NT2/D1 (cell line): ENCODE results near the gene RAD1.
"Not testable (repeated sequence)": the region's sequence is repeated elsewhere in the genome, so short reads cannot be mapped to it uniquely, and the experiment has no call there.

ENCODE experiments used
- DNase-seq: peaks from one replicate; pipeline ENCODE4 v3.0.0-alpha.2; 2011; ENCODE audit warnings: low read depth, low spot score
- H3K27me3 ChIP-seq: 2 replicates; pipeline ENCODE4 v1.6.0; 2011; ENCODE audit warnings: mild to moderate bottlenecking; ENCODE audit not compliant: insufficient read length, insufficient read depth
- H3K36me3 ChIP-seq: 2 replicates; pipeline ENCODE4 v1.6.1; 2011; ENCODE audit warnings: mild to moderate bottlenecking, low read length, mixed read lengths; ENCODE audit not compliant: insufficient read depth, insufficient read length
- H3K4me1 ChIP-seq: 2 replicates; pipeline ENCODE4 v1.5.1; 2011; ENCODE audit not compliant: insufficient read depth, insufficient read length
- H3K4me3 ChIP-seq: 2 replicates; pipeline ENCODE4 v1.5.1; 2011; ENCODE audit warnings: low read depth; ENCODE audit not compliant: insufficient read length
- H3K9ac ChIP-seq: 2 replicates; pipeline ENCODE4 v1.6.0; 2011; ENCODE audit warnings: low read depth; ENCODE audit not compliant: insufficient read length
- H3K9me3 ChIP-seq: 2 replicates; pipeline ENCODE4 v1.5.1; 2011; ENCODE audit warnings: mild to moderate bottlenecking, low read length; ENCODE audit not compliant: insufficient read depth
- SUZ12 ChIP-seq: IDR thresholded peaks from 2 replicates; pipeline ENCODE4 v1.6.1; 2011; ENCODE audit not compliant: insufficient read length, insufficient read depth; ENCODE audit errors: extremely low read depth
- YY1 ChIP-seq: IDR thresholded peaks from 2 replicates; pipeline ENCODE4 v1.6.1; 2011; ENCODE audit not compliant: insufficient read length, insufficient read depth
- ZNF274 ChIP-seq: IDR thresholded peaks from 2 replicates; pipeline ENCODE4 v1.6.1; 2011; ENCODE audit warnings: mild to moderate bottlenecking, low read depth, low read length

RAD1 gene

GRCh38 chr5:34927785-34928184 is 12.5 kb upstream of the RAD1 start:
- Histone ChIP-seq H3K4me3 (no peak overlapping the region), H3K9me3 (no peaks in the 10 kb centered on the region), H3K4me1 (no peaks in the 10 kb centered on the region), H3K9ac (no peak overlapping the region), H3K36me3 (peaks cover 53% of the 10 kb centered on the region), H3K27me3 (no peaks in the 10 kb centered on the region)
- TF ChIP-seq ZNF274 (no peak), SUZ12 (no peak), YY1 (no peak)
- no peak for DNase-seq

- H3K4me3 ChIP-seq: no peak overlapping the region
- peaks cover 62% of the 10 kb centered on the region for H3K36me3 ChIP-seq
- no peak for DNase-seq
- no peaks in the 10 kb centered on the region for H3K27me3 ChIP-seq
- no peaks in the 10 kb centered on the region for H3K4me1 ChIP-seq
- no peak overlapping the region for H3K9ac ChIP-seq
- TF ChIP-seq SUZ12 (no peak), ZNF274 (no peak), YY1 (no peak)
- no peaks in the 10 kb centered on the region for H3K9me3 ChIP-seq
Observed at GRCh38 chr5:34926318-34926888, 11.1 kb upstream of the RAD1 start.

GRCh38 chr5:34924462-34924765 is 9.1 kb upstream of the RAD1 start:
- H3K27me3 ChIP-seq: no peaks in the 10 kb centered on the region
- no peak overlapping the region for H3K4me3 ChIP-seq
- H3K36me3 ChIP-seq: peaks cover 82% of the 10 kb centered on the region
- H3K9ac ChIP-seq: no peak overlapping the region
- H3K9me3 ChIP-seq: no peaks in the 10 kb centered on the region
- no peaks in the 10 kb centered on the region for H3K4me1 ChIP-seq
- TF ChIP-seq SUZ12 (no peak), ZNF274 (no peak), YY1 (no peak)
- DNase-seq: no peak

DNA sequence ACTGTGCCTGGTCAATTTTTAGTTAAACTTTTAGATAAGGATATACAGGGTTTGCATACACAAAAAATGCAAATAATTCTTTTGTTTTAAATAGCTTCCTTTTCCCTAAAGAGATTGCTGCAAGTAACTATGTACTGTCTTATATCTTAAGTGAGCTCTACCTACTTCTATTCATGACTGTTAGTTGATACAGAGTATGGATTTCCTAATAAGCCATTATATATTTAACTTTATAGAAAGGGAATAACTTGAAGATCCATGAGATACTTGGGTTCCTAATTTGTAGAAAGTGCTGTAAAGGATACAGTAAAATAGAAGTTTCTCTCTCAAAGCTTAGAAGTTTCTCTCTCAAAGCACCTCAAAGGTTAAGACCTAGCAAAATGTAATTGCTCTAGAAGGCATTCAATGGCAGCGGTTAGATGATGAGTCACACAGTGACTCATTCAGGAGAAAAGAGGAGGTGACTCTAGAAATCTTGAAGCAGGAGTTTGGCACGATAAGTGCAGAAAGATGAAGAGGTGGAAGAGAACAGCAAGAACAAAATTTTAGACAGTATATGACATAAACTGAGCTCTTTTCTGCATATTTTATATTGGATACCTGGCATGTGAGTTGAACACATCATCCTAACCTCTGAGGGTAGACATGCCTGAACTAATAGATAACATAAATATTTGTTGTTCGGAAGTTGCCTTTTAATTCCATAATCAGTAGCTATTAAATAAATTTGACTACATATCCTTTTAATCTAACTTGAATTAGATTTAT is 8.6 kb upstream of the RAD1 start:
- Histone ChIP-seq H3K4me1 (no peaks in the 10 kb centered on the region), H3K9me3 (no peaks in the 10 kb centered on the region), H3K9ac (no peak overlapping the region), H3K4me3 (no peak overlapping the region), H3K27me3 (no peaks in the 10 kb centered on the region), H3K36me3 (peaks cover 87% of the 10 kb centered on the region)
- no peak for TF ChIP-seq YY1
- no peak for TF ChIP-seq SUZ12
- TF ChIP-seq ZNF274: no peak
- no peak for DNase-seq

- H3K9me3 ChIP-seq, H3K4me3 ChIP-seq, H3K4me1 ChIP-seq, H3K27me3 ChIP-seq, DNase-seq, H3K9ac ChIP-seq: not testable (repeated sequence)
- peaks cover 93% of the 10 kb centered on the region for H3K36me3 ChIP-seq
Observed at GRCh38 chr5:34923256-34923655, 8.0 kb upstream of the RAD1 start.

DNA sequence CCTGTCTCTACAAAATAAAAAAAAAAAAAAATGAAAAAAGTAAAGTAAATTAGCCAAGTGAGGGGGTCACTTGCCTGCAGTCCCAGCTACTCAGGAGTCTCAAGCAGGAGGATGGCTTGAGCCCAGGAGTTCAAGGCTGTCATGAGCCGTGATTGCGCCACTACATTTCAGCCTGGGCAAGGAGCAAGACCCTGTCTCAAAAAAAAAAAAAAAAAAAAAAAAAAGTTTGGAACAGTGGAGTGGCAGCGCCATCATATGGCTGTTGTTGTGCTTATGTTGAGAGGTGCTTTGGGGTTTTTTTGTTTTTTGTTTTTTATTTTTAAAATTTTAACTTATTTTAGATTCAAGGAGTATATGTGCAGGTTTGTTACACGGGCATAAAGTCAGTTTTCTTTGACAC is 3.8 kb upstream of the RAD1 start:
- Histone ChIP-seq H3K4me3 (no peak overlapping the region), H3K9ac (no peak overlapping the region), H3K36me3 (peaks cover 66% of the 10 kb centered on the region), H3K9me3 (no peaks in the 10 kb centered on the region), H3K4me1 (no peaks in the 10 kb centered on the region), H3K27me3 (no peaks in the 10 kb centered on the region)
- TF ChIP-seq ZNF274 (no peak), SUZ12 (no peak), YY1 (no peak)
- DNase-seq: no peak

DNA sequence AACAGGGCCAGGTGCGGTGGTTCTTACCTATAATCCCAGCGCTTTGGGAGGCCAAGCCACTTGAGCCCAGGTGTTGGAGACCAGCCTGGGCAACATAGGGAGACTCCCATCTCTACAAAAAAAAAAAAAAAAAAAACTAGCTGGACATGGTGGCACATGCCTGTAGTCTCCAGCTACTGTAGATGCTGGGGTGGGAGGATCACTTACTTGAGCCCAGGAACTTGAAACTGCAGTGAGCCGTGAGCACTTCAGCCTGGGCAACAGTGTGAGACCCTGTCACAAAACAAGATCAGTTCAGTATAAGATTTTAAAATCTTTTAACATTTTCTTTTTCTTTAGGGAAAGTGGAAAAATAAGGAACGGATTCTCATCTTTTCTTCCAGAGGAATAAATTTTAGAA is 2.7 kb upstream of the RAD1 start:
- no peaks in the 10 kb centered on the region for H3K9me3 ChIP-seq
- no peaks in the 10 kb centered on the region for H3K4me1 ChIP-seq
- H3K36me3 ChIP-seq: peaks cover 66% of the 10 kb centered on the region
- DNase-seq: no peak
- H3K4me3 ChIP-seq: no peak overlapping the region
- H3K9ac ChIP-seq: no peak overlapping the region
- no peaks in the 10 kb centered on the region for H3K27me3 ChIP-seq
- TF ChIP-seq SUZ12: no peak
- TF ChIP-seq ZNF274: no peak
- TF ChIP-seq YY1: no peak

GRCh38 chr5:34916518-34916917 is 1.2 kb upstream of the RAD1 start:
- Histone ChIP-seq H3K4me1 (no peaks in the 10 kb centered on the region), H3K9ac (peak overlapping the region; percentile 99), H3K4me3 (peak overlapping the region; percentile 97), H3K9me3 (no peaks in the 10 kb centered on the region), H3K36me3 (peaks cover 61% of the 10 kb centered on the region), H3K27me3 (no peaks in the 10 kb centered on the region)
- TF ChIP-seq ZNF274: no peak
- TF ChIP-seq YY1: no peak
- TF ChIP-seq SUZ12: no peak
- DNase-seq: no peak
